GM12864 (cell line): Measurements from ENCODE around the gene FIGLA.

Experiments used
- DNase-seq: peaks from one replicate; pipeline ENCODE4 v3.0.0-alpha.2; 2011; ENCODE audit warnings: low read depth
- H3K4me3 ChIP-seq: 2 replicates; pipeline ENCODE4 v1.5.1; 2011; ENCODE audit warnings: mild to moderate bottlenecking, low read depth, low read length, control low read depth
- TF ChIP-seq, protein P1 (sequence below): IDR thresholded peaks from 2 replicates; pipeline ENCODE4 v1.5.1; 2011; ENCODE audit warnings: low read depth, mild to moderate bottlenecking, moderate library complexity, low read length, control low read depth, inconsistent platforms; ENCODE audit errors: missing control alignments

Gene FIGLA

DNA sequence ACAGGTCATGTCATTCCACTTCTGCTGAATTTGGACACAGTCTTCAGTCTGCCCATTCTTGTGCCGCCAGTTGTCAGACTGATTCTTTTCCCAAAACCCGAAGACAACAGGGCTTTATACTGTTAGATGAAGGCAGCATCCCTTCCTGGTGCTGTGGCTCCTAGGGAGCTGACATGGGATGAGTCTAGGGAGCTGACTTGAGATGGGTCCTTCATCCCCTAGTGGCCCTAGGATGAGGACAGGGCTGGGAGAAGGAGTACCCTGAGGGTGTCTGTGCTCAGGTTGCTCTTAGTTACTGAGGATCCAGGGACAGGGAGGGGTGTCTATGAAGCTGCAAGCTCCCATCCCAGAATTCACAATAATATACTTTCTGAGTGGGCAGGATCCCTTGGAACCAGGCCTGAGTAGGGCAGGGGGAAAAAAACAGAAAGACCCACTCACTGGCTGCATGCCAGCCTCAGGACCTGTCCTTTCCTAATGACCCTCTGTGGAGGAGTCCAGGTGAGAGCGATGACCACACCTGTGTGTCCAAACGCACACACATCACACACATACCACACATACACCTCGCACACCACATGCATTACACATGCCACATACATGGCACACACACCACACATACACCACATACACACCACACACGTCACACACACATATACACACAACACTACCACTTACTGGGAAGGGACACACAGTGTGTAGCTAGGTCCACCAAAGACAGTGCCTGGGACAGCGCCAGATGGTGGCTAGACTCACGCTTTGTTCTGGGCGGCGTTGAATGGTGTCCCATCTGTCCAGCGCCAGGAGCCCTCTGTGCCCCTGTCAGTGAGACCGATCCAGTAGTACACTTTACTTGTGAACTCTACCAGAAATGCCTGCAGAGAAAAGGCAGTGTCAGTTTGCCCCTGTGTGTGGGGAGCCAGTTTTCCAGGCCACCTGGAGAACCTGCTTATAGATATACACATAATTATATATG is 18.8 kb upstream of the FIGLA start:
- H3K4me3 ChIP-seq = no peak overlapping the region
- no peak for DNase-seq
- TF ChIP-seq, protein P1, sequence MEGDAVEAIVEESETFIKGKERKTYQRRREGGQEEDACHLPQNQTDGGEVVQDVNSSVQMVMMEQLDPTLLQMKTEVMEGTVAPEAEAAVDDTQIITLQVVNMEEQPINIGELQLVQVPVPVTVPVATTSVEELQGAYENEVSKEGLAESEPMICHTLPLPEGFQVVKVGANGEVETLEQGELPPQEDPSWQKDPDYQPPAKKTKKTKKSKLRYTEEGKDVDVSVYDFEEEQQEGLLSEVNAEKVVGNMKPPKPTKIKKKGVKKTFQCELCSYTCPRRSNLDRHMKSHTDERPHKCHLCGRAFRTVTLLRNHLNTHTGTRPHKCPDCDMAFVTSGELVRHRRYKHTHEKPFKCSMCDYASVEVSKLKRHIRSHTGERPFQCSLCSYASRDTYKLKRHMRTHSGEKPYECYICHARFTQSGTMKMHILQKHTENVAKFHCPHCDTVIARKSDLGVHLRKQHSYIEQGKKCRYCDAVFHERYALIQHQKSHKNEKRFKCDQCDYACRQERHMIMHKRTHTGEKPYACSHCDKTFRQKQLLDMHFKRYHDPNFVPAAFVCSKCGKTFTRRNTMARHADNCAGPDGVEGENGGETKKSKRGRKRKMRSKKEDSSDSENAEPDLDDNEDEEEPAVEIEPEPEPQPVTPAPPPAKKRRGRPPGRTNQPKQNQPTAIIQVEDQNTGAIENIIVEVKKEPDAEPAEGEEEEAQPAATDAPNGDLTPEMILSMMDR = no peak

DNA sequence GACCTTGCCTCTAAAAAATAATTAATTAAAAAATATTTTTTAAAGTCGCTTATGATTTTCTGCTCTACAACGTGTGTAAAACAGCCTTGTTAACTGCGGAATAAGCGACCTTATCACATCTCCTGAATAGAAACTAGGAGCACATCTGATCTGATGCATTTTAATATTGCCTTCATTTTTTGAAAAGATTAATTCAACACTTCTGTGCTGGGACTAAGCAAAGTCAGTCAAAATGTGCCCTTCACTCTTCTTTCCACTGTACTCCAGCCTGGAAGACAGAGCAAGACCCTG is 17.3 kb upstream of the FIGLA start:
- TF ChIP-seq, protein P1 = no peak
- no peak for DNase-seq
- H3K4me3 ChIP-seq = no peak overlapping the region

DNA sequence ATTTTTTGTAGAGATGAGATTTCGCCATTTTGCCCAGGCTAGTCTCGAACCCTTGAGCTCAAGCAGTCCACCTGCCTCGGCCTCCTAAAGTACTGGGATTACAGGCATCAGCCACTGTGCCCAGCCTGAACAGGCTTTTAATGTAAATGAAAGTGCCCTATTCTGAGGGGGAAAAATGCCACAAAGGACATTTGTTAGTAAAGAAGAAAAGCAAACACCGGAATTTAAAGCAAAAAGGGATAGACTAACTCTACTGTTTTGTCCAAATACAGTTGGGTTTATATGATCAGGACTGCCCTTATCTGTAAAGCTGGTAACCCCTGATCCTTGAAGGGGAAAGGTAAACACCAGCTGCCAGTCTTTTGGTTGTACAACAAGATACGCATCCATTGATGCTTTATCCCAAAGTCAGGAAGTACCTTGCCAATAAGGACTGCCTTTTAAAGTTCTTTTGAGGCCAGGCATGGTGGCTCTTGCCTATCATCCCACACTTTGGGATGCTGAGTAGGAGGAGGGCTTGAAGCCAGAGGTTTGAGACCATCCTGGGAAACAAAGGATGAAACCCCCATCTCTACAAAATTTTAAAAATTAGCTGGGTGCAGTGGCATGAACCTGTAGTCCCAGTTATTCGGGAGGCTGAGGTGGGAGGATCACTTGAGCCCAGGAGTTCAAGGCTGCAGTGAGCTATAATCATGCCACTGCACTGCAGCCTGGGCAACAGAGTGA is 16.8 kb upstream of the FIGLA start:
- TF ChIP-seq, protein P1 = no peak
- H3K4me3 ChIP-seq = no peak overlapping the region
- no peak for DNase-seq

DNA sequence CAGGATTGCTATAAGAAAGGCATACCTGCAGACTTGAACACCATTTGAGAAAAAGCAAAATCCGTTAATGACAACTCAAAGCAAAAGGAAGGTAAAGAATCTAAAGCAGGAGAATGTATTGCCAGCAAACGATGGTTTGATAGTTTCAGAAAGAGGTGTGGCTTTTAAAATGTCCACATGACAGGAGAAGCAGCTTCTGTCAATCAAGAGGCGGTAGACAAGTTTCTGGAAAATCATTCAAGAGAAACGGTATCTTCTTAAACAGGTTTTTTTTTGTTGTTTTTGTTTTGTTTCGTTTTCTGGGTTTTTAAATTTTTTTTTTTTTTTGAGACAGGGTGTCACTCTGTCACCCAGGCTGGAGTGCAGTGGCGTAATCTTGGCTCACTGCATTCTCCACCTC is 16.2 kb upstream of the FIGLA start:
- TF ChIP-seq, protein P1 = no peak
- no peak for DNase-seq
- no peak overlapping the region for H3K4me3 ChIP-seq

DNA sequence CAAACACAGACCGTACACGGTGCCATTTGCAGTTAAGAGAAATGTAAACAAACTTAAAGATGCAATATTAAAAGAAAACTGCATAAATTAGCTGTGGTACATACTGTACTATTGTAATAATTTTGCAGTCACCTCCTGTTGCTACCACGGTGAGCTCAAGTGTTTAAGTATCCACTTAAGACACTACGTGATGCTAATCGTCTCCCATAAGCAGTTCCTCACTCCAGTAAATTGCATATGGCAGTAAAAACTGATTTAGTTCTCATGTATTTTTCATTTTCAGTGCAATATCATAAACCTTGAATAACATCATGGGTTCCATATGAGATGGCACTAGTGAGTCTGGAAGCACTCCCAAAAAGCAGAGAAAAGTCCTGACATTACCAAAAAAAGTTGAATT is 15.6 kb upstream of the FIGLA start:
- no peak for DNase-seq
- TF ChIP-seq, protein P1 = no peak
- no peak overlapping the region for H3K4me3 ChIP-seq

DNA sequence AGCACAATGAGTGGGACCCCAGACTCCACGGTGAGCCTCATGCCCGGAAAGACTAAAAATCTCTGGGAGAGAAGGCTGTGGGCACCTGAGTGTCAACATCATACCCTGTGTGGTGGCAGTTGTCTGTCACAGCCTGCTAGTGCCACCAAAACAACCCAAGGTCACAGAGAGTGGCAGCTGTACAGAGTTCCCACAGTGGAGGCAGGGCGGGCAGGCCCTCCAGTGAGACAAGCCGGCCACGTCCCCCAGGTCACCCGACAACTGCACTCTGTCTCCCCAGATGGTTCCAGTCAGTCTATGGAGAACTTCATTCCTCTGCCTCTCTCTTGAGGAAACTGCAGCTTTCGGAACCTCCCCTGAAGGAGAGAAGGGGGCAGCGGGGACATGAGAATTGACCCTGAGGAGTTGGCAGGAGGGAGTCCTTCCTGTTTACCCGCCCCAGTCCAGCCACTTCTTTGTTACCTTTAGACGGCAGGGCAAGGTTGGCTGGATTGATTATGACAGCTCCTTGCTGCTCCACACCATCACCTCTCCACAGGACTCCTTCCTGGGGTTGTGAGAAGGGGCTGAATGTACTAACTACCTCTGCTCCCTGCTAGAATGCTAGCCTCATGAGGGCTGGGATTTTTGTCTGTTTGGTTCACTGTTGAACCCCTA is 11.3 kb upstream of the FIGLA start:
- DNase-seq = no peak
- TF ChIP-seq, protein P1 = no peak
- H3K4me3 ChIP-seq = no peak overlapping the region
